ENCODE data around the gene KRT4.
"Not testable (repeated sequence)": the region's sequence is repeated elsewhere in the genome, so short reads cannot be mapped to it uniquely, and the experiment has no call there.

Gene KRT4

DNA sequence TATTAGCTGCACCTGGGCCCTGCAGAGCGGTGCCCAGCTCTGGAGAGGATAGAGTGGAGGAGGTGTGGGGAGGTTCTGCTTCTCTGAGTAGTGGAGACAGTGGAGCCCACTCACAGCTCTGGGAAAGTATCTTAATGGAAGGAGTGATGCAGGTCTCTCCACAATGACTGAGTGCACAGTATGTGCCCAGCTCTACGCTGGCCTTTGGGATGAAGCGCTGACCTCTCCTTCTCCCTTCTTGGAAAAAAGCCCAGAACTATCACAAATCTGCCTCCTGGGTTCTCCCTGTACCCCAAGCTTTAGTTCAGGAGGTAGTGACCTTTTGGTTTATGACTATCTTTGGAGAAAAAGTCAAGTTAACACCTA is 17.5 kb downstream of the KRT4 start:
- Histone ChIP-seq H3K9ac (ENCODE audit: insufficient read length) (no peak overlapping the region), H3K36me3 (ENCODE audit: insufficient read depth, low read length) (no peaks in the 10 kb centered on the region), H3K27ac (no peak overlapping the region), H3K9me3 (ENCODE audit: low read depth, low read length) (no peaks in the 10 kb centered on the region), H3K4me3 (no peak overlapping the region)
- TF ChIP-seq EZH2 (IDR thresholded peaks at IDR 0.05): no peak
- no peak for TF ChIP-seq POLR2AphosphoS5 (IDR thresholded peaks at IDR 0.05; ENCODE audit: borderline replicate concordance, low read depth, low read length)
- no peak for TF ChIP-seq FOXP2 (optimal IDR thresholded peaks at IDR 0.05; ENCODE audit: control extremely low read depth, extremely low read length, insufficient read depth)
- DNase-seq (ENCODE audit: low read depth, low spot score): no peak

DNA sequence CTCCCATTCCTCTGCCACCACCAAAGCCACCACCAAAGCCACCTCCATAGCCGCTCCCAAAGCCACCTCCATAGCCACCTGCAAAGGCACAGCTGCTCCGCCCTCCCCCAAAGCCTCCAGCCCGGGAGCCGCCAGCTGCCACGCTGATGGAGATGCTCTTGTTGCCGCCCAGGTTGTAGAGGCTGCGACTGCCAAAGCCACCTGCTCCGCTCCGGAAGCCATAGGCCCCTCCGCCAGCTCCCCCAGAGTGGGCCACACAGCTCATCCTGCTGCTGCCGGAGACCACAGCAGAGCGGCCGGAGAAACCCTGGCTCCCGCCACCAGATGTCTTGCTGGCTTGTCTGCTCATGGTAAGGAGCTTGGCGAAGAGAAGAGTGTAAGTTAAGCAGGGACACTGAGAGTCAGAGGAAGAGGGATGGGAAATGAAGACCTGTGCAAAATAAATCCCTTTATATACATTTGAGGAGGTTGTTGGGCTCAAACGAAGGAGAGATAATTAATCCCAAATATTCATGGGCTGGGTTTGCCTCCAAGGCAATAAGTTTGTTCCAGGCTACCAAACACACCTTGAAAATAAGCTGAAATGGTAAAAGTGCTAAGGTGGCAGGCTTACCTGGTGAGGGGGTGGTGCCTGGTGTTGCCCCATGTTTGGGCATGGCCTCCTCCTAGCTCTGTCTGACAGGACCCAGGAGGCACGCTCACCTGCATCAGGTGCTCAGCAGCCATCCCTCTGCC is 18.1 kb downstream of the KRT4 start, which contains the start of gene KRT3:
TSS of gene KRT3 (minus strand) at position 424 of the 735 bp plus-strand sequence. CDS start at position 349, 75 bp downstream.
- Histone ChIP-seq H3K9me3 (ENCODE audit: low read depth, low read length) (no peaks in the 10 kb centered on the region), H3K4me3 (no peak within 1 kb of the TSS), H3K9ac (ENCODE audit: insufficient read length) (no peak within 1 kb of the TSS), H3K27ac (no peak within 1 kb of the TSS), H3K36me3 (ENCODE audit: insufficient read depth, low read length) (no peaks in the 10 kb centered on the region)
- no peak for DNase-seq (ENCODE audit: low read depth, low spot score)
- TF ChIP-seq POLR2AphosphoS5 (IDR thresholded peaks at IDR 0.05; ENCODE audit: borderline replicate concordance, low read depth, low read length) (no peak), FOXP2 (optimal IDR thresholded peaks at IDR 0.05; ENCODE audit: control extremely low read depth, extremely low read length, insufficient read depth) (no peak), EZH2 (IDR thresholded peaks at IDR 0.05) (no peak)

DNA sequence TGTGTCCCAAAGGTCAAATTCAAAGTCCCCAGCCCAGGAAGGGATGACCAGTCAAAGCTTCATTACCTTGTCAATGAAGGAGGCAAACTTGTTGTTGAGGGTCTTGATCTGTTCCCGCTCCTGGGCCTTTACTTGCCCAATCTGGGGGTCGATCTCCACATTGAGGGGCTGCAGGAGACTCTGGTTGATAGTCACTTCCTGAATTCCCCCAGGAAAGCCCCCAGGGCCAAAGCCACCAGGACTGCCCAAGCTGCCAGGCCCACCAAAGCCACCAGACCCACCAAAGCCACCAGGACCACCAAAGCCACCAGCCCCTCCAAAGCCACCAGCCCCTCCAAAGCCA is 18.6 kb downstream of the KRT4 start:
- not testable (repeated sequence) for H3K36me3 ChIP-seq (ENCODE audit: insufficient read depth, low read length); H3K9ac ChIP-seq (ENCODE audit: insufficient read length); DNase-seq (ENCODE audit: low read depth, low spot score); H3K27ac ChIP-seq; H3K4me3 ChIP-seq; H3K9me3 ChIP-seq (ENCODE audit: low read depth, low read length)

DNA sequence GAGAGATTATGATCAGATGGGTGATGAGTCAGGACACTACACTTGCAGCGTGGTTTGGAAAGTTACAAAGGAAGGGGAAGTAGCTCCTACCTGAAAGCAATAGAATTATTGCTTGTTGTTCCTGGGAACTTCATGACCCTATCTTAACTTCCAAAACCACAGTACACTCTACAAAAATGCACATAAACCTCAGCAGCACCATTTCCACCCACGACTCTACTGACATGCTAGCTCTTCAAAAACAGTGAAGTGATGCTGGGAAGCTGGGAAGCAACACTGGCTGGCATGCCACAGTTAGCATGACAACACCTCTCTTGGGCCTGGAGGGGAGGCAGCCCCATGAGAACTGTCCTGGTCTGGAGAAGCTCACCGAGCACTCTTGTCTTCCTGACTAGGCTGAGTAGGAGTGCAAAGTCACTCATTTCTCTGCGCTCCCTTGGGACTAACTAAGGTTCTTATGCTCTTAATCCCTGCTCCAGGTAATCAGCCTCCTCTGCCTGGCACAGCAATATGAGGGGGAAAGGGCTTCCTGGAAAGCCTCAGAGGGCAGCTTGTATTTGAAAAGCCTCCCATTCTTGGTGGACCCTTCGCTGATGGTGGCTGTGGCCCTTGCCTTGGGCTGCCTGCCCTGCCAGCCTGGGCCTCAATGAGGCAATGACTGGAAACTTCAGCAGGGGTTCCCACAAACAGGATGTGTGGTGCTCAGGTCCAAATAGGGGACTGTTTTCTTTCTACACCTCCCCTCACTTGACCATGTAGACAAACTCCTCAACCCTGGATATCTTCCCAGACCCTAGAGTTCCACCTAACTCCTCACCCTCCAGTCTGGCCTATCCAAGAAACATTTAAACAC is 19.2 kb downstream of the KRT4 start:
- no peaks in the 10 kb centered on the region for H3K36me3 ChIP-seq (ENCODE audit: insufficient read depth, low read length)
- H3K9me3 ChIP-seq (ENCODE audit: low read depth, low read length): no peaks in the 10 kb centered on the region
- no peak for DNase-seq (ENCODE audit: low read depth, low spot score)
- no peak overlapping the region for H3K4me3 ChIP-seq
- H3K9ac ChIP-seq (ENCODE audit: insufficient read length): no peak overlapping the region
- no peak overlapping the region for H3K27ac ChIP-seq
- no peak for TF ChIP-seq FOXP2 (optimal IDR thresholded peaks at IDR 0.05; ENCODE audit: control extremely low read depth, extremely low read length, insufficient read depth)
- TF ChIP-seq POLR2AphosphoS5 (IDR thresholded peaks at IDR 0.05; ENCODE audit: borderline replicate concordance, low read depth, low read length): no peak
- no peak for TF ChIP-seq EZH2 (IDR thresholded peaks at IDR 0.05)

DNA sequence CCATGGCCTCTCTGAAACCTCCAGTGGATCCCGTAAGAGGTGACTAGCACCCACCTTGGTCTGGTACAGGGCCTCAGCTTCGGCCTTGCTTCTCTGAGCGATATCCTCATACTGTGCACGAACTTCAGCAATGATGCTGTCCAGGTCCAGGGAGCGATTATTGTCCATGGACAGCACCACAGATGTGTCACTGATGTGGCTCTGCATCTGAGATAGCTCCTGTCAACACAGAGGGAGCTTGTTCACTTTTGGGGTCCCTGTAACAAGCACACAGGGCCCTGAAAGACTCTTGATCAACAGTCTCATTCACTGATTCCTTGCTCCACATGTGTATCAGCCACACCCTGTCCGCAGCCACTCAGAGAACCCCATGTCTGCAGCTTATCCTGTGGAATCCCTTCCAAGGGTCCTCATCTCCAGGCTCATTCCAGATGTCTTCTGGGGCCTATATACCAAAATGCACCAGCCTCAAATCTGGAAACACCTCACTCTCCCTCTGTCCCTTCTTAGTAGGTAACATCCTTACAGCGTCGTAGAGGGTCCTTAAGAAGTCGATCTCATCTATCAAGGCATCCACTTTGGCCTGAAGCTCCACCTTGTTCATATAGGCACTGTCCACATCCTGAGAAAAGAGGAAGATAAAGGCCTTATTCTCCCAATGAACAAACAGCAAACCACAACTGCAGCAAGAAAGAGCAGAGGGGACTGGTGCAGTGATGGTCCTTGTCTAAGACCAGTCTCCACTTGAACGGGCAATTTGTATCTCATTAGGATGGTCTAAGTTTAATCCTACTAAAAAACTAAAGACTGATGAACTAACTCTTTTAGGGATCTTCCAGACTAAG is 21.5 kb downstream of the KRT4 start:
- Histone ChIP-seq H3K36me3 (ENCODE audit: insufficient read depth, low read length) (no peaks in the 10 kb centered on the region), H3K9me3 (ENCODE audit: low read depth, low read length) (no peaks in the 10 kb centered on the region), H3K9ac (ENCODE audit: insufficient read length) (no peak overlapping the region), H3K27ac (no peak overlapping the region), H3K4me3 (no peak overlapping the region)
- TF ChIP-seq FOXP2 (optimal IDR thresholded peaks at IDR 0.05; ENCODE audit: control extremely low read depth, extremely low read length, insufficient read depth) (no peak), EZH2 (IDR thresholded peaks at IDR 0.05) (no peak), POLR2AphosphoS5 (IDR thresholded peaks at IDR 0.05; ENCODE audit: borderline replicate concordance, low read depth, low read length) (no peak)
- DNase-seq (ENCODE audit: low read depth, low spot score): no peak

DNA sequence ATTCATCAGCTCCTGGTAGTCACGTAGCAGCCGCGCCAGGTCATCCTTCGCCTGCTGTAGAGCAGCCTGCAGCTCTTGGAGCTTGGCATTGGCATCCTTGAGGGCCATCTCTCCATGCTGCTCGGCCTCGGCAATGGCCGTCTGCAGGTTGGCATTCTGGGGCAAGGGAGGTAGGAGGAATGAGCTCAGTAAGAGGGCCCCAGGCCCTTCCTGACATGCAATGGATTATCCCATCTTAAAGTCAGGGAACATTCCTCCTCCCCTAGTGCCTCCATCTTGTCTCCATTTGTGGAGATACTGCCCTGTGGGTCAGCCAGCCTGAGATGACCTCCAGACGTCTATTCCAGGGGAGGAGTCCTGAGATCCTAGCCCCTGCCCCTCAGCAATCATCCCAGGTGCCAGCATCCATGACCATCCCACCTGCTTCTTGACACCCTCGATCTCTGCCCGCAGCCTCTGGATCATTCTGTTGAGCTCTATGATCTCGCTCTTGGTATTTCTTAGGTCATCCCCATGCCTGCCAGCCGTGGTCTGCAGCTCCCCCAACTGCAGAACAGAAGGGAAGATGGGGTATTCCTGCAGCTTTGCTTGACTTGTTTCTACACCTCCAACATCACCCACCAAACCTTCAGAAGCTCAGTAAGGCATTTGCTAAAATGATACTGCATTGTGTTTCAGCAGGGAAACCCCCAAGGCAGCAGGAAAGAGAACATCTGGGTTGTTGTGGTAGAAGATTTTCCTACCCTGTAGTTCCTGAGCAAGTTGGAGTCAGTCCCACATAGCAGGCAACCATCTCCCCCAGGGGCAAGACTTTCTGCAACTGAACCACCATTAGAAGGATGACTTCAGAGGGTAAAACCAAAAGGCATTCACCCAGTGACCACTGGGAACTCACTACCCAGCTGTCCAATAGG is 22.4 kb downstream of the KRT4 start:
- Histone ChIP-seq H3K4me3 (no peak overlapping the region), H3K27ac (no peak overlapping the region), H3K36me3 (ENCODE audit: insufficient read depth, low read length) (no peaks in the 10 kb centered on the region), H3K9ac (ENCODE audit: insufficient read length) (no peak overlapping the region), H3K9me3 (ENCODE audit: low read depth, low read length) (no peaks in the 10 kb centered on the region)
- no peak for DNase-seq (ENCODE audit: low read depth, low spot score)
- TF ChIP-seq POLR2AphosphoS5 (IDR thresholded peaks at IDR 0.05; ENCODE audit: borderline replicate concordance, low read depth, low read length): no peak
- TF ChIP-seq EZH2 (IDR thresholded peaks at IDR 0.05): no peak
- TF ChIP-seq FOXP2 (optimal IDR thresholded peaks at IDR 0.05; ENCODE audit: control extremely low read depth, extremely low read length, insufficient read depth): no peak

DNA sequence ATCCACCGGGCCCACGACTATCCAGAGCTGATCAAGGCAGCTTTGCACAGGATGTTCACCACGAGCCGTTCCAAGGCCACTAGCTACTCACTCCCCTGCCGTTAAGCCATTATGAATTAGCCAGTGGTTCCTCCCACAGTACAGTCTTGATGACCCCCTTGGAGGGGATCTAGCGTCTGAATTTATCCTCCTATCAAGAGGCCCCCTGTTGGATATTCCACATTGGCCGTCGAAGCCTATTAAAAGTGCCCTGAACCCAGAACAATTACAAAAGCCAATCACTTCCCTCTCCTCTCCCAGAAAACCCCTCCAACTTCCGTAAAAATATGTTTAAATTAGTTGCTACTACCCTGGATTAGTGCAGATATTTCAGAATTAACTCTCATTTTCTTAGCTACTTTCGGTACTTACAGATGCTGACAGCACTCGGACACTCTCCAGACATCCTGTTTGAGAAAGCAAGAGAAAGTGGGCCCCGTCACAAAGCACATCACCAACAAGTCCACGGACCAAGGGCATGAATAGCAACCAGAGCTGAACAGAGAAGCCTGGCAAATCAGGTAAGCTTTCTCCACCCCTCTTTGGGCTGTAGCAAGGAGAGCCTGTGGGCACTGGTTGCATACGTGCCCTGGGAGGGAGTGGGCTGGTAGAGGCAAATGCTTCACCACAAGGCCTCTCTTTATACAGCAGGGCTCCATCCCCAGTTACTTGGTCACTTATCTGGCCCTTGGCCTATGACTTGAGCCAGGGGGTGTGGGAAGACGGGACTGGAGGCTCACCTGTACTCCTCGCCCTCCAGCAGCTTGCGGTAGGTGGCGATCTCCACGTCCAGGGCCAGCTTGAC is 23.3 kb downstream of the KRT4 start:
- no peak overlapping the region for H3K9ac ChIP-seq (ENCODE audit: insufficient read length)
- TF ChIP-seq EZH2 (IDR thresholded peaks at IDR 0.05) (no peak), FOXP2 (optimal IDR thresholded peaks at IDR 0.05; ENCODE audit: control extremely low read depth, extremely low read length, insufficient read depth) (no peak), POLR2AphosphoS5 (IDR thresholded peaks at IDR 0.05; ENCODE audit: borderline replicate concordance, low read depth, low read length) (no peak)
- DNase-seq (ENCODE audit: low read depth, low spot score): no peak
- H3K9me3 ChIP-seq (ENCODE audit: low read depth, low read length): no peaks in the 10 kb centered on the region
- no peak overlapping the region for H3K4me3 ChIP-seq
- no peaks in the 10 kb centered on the region for H3K36me3 ChIP-seq (ENCODE audit: insufficient read depth, low read length)
- H3K27ac ChIP-seq: no peak overlapping the region

Data from SK-N-MC (cell line).